ENCODE data around the gene CD22.

The CD22 gene

DNA sequence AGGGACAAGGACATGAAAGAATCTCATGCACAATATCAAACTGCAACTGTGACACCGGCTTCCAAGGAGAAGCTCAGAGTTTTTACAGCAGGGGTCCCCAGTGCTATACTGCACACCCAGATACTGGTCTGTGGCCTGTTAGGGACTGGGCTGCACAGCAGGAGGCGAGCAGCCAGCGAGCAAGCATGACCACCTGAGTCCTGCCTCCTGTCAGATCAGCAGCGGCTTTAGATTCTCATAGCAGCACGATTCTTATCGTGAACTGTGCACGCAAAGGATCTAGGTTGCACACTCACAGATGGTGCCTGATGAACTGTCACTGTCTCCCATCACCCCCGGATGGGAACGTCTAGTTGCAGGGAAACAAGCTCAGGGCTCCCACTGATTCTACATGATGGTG lies 13.1 kb upstream of the CD22 start:
- DNase-seq: no peak

DNA sequence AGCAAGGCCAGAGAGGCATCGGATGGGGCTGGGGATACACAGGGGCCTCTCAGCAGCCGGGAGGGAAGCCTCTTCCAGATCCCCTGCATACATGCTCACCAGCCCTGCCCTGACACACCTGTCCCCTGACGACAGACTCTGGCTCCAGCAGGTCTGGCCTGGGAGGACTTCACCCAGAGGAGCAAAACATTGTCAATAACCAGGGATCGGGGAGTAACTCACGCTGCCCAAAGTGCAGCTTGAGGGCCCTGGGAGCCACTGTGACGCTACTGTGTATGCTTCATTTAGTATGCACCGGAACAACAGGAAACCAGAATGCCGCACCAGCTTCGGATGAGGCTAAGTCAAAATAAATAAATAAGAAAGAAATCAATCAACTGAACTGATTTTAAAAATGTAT lies 12.4 kb upstream of the CD22 start:
- DNase-seq: peak; percentile 69

DNA sequence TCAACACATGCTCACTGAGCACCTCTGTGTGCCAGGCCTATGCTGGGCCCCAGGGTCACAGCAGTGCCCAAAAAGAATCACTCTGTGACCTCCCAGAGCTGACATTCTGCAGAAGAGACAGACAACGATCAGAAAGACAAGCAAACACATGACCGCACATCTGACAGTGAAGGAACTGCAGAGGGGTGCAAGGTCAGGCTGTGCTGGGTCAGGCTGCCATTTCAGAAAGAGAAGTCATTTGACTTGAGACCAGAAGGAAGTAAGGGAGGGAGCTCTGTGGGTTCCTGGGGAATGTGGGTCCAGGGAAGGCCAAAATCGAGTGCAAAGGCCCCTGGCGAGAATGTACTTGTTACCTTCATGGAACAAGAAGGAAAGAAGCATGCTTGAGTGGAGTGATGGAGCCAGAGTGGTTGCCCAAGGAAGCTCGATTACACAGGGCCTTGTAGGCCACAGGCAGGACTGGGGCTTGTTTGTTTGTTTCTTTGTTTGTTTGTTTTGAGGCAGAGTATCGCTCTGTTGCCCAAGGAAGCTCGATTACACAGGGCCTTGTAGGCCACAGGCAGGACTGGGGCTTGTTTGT lies 11.4 kb upstream of the CD22 start:
- no peak for DNase-seq

DNA sequence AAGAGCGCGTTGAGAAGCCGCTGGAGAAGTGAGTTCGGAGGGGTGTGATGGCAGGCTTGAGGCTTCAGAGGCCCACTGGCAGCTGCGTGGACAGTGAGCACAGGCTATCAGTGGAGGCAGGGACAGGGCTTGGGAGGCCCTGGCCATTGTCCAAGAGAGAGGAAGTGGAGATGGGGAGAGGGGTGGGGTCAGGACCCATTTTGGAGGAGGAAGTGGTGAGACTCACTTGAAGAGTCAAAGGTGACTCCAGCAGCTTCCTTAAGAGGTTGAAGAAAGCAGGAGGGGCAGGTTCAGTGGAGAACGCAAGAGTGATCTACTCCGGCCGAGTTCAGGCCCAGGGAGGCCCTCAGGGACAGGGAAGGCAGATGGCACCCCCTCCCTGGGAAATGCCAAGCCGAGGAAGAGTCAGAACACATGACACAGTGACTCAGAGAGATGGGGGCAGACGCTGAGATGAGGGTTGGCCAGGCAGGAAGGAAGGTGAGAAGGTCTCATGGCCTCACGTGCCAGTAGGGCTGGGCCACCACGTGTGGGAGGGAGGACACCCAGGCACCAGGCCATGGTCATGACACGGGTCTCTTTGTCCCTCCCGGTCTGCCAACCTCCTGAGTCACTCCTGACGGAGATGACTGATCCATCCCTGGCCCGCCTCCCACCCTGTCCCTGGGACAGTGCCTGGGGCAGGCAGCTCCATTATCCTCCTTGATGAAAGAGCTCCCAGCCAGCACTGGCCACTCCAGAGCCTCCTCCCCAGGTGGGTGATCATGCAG lies 10.1 kb upstream of the CD22 start:
- no peak for DNase-seq

DNA sequence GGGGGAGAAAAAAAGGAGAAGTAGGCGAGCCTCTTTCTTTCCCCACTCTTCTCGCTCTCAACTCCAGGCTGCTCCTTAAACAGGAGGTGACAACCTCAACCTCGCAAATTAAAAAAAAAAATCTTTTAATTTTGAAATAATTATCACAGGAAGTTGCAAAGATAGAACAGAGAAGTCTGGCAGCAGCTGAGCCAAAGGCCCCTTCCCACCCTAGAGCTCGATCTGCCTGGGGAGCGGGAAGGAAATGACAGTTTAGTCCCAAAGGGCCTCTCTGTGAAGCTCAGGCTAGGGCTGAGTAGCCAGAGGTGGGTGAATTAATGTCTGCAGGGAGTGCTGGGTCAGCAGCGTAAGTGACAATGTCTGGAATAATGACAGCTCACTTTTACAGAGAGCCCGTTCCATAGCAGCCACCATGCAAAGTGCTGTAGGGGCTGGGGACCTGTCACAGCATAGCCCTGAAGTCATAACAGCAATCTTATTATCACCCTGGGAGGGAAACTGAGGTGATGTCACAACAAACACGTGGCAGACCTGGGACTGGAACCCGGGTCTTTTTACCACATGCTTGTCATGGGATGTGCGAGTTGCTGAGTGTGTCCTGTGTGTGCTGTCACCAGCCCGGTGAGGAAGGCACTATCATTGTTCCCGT lies 8.8 kb upstream of the CD22 start:
- no peak for DNase-seq

DNA sequence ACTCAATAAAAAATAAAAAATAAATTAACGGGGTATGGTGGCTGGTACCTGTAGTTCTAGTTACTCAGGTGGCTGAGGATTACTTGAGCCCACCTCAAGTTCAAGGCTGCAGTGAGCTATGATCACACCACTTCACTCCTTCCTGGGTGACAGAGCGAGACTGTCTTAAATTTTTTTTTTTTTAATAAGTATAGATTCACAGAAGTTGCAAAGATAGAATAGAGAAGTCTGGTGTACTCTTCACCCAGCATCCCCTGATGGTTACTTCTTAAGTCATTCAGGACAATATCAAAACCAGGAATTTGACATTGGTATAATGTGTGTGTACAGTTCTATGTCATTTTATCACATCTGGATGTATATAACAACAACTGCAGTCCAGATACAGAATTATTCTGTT lies 7.7 kb upstream of the CD22 start:
- no peak for DNase-seq

DNA sequence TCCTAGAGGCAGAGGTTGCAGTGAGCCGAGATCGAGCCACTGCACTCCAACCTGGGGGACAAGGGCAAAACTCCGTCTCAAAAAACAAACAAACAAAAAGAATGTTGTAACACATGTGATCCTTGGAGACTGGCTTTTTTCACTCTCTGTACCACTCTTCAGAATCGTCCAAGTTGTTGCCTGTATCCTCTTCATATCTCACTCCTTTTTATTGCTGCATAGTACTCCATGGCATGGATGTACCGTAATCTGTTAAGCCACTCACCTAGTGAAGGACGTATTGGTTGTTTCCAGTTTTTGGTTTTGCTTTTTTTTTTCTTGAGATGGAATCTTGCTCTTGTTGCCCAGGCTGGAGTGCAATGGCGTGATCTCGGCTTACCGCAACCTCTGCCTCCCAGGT lies 7.0 kb upstream of the CD22 start:
- DNase-seq: no peak

DNA sequence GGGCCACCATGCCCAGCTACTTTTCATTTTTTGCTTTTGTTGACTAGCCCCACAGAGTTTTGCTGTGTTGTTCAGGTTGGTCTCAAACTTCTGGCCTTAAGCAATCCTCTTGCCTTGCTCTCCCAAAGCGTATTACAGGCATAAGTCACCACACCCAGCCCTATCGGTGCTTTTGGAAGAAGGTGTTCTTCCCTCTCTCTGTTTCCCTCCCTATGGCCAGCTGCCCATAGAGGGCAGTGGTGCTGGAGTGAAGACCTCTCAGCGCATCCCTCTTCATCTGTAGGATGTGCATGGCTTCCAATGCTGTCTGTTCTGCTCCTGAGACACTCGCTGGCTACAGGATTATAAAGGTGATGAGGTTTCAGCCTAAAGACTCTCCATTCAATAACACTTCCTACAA lies 1.3 kb upstream of the CD22 start:
- DNase-seq: no peak

DNA sequence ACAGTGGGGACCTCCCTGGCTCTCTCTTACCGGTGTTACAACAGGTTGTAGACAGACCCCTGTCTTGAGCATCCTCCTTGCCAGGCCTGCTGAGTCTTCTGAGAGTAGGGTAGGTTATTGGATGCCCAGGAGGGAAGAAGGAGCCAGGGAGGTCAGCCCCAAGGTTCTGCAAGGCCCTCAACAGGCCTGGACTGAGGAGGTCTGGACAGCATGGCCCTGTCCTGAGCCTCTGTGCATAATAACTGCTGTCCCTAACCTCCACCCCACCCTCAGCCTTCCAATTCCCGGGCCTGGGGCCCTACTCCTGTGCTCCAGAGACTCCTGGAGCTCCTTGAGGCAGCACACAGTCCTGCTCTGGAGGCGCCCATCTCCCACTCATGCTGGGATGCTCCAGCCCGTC lies 336 bp downstream of the CD22 start:
- DNase-seq: no peak

DNA sequence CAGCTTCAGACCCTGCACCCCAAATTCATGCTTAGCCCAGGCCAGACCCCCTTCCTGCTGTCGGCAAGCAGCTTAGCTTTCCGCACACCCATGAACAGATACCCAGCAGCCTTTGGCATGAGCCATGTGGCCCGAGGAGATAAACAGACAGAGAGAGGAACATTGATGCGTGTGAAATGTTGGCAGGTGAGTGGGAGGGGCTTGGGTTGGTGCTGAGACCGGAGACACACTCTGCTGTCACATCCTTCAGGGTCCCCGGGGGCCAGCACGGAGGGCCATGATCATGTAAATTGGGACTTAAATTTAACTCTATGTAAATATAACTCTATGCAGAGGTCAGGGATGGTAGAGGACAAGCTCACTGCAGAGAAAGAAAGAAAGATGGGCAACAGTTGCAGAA lies 1.5 kb downstream of the CD22 start:
- DNase-seq: no peak

DNA sequence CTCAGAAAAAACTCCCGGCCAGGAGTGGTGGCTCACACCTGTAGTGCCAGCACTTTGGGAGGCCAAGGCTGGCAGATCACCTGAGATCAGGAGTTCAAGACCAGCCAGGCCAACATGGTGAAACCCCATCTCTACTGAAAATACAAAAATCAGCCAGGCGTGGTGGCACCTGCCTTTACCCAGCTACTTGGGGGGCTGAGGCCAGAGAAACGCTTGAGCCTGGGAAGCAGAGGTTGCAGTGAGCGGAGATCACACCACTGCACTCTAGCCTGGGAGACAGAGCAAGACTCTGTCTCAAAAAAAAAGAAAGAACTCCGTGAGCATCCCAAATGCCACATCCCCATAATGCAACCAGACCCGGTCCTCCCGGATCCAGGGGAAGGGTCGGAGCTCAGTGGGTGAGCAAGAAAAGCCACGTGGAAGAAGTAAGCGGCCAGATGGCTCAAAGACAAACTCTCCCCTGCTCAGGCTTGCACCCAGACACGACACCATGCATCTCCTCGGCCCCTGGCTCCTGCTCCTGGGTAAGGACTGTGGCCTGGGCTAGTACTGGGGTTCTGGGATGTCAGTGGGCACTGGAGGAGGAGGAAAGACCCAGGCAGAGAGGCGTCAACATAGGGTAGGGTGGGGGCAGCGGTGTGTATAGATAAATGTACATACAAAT lies 2.7 kb downstream of the CD22 start:
- no peak for DNase-seq

DNA sequence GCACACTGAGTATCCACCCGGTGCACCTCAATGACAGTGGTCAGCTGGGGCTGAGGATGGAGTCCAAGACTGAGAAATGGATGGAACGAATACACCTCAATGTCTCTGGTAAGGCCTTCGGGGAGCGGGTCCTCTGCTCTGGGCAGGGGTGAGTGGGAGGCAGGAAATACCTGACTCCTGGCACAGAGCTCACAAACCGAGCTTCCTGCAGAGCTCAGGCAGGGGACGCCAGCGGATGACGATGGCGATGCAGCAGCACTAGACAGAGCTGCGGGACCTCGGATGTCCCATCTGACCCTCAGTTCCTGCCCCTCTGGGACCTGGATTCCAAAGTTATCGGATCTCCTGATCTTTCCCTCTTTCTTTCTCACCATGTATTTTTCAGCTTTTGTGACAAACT lies 3.8 kb downstream of the CD22 start:
- DNase-seq: no peak

DNA sequence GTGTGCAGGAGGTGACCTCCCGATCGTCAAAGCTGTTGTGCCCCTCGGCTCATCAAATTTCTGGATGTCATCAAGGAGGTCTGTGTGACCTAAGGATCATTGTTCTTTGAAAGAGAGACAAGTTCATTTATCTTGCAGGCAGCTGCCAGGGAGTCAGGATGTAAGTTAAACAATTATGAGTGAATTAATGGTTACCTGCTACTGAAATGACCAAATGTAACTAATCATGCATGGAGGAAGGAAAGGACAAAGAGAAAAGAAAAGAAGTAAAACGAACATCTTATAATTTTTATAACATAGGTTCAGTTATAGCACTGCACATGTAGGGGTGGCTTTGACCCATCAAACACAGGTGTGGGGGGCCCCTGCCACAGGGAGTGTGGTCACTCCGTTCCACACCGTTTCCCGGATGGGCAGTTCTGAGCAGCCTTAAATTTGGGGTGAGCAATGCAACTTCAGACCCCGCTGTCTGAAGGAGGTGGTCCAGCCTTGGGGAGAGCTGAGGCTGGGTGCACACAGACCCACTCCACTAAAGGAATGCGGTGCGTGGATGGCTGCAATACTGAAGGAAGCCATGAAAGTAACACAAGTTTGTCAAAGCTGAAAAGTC lies 5.3 kb downstream of the CD22 start:
- no peak for DNase-seq

DNA sequence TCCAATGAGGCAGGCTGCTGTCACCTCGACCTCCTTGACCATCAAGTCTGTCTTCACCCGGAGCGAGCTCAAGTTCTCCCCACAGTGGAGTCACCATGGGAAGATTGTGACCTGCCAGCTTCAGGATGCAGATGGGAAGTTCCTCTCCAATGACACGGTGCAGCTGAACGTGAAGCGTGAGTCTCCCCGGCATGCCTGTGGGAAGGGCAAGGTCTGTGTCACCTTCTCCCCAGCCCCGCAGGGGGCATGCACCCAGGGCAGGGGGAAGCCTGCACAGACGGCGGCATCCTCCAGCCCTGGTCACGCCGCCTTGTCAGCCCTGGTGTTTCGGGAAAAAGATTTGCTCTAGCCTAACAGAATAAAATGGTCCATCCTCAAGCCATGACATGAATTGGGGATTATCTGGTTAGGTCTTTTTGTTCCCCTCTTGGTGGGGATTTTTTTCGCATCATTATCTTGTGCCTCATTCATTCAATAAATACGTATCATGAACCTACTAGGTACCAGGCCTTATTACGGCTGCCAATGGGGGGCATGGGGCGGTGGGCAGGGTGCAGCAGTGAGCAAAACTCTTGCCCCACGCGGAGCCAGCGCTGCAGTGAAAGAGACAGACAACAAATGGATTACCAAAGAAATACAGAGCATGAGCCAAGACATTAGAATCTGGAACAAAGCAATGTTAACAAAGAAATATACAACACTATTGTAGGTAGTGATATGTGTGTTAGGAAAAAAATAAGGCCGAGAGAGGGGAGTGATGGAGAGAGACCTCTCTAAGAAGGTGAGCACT lies 7.4 kb downstream of the CD22 start:
- no peak for DNase-seq

DNA sequence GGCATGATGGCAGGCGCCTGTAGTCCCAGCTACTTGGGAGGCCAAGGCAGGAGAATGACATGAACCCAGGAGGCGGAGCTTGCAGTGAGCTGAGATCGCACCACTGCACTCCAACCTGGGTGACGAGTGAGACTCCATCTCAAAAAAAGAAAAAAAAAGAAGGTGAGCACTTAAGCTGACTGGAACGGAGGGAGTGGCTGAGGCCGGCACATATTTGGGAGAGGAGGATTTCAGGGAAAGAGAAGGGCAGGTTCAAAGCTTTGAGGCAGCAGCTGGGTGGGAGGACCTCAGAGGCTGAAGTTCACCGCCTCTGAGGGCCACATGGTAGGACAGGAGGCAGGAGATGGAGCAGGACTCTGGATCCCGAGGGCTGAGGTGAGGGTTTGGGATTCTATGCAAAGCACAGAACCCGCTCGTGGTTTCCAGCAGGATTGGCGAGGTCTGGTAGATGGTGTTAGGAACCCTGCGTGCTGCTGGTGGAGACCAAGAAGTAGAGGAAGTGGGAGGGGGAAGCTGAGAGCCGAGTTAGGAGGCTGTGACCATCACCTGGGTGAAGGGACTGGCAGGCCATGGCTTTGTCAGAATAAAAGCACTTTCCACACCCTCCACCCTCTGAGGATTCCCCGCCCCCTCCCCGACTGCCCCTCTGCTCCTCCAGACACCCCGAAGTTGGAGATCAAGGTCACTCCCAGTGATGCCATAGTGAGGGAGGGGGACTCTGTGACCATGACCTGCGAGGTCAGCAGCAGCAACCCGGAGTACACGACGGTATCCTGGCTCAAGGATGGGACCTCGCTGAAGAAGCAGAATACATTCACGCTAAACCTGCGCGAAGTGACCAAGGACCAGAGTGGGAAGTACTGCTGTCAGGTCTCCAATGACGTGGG lies 8.4 kb downstream of the CD22 start:
- DNase-seq: no peak

DNA sequence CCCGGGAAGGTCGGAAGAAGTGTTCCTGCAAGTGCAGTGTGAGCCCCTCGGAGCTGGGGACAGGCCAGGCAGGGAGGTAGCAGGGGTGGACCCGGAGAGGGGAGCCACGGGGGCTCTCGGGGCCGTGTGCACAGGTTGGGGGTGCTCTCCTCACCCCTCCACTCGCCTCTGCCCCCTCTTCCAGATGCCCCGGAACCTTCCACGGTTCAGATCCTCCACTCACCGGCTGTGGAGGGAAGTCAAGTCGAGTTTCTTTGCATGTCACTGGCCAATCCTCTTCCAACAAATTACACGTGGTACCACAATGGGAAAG lies 9.0 kb downstream of the CD22 start:
- DNase-seq: no peak

DNA sequence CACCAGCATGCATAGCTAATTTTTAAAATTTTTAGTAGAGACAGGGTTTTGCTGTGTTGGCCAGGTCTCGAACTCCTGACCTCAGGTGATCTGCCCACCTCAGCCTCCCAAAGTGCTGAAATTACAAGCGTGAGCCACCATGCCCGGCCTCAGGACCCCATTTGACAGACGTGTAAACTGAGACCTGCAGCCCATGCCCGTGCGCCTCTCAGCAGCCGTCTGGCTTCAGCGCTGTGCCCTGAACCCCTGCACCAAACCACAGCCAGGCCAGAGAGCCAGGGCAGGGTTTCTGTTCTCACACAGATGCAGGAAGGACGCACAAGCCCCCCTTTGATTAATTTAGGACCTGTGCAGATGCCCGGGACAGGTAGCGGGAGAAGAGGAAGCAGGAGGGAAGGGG lies 11.4 kb downstream of the CD22 start:
- no peak for DNase-seq

DNA sequence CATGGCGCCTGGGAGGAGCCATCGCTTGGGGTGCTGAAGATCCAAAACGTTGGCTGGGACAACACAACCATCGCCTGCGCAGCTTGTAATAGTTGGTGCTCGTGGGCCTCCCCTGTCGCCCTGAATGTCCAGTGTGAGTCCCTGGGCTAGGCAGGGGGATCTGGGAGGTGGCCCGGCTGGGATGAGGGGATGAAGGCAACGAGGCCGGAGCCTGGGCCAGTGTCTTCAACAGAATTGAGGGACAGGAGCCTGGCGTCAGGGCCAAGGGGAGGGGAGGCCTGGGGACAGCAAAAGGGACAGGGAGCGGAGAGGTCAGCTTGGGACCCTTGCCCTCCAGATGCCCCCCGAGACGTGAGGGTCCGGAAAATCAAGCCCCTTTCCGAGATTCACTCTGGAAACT lies 12.0 kb downstream of the CD22 start:
- DNase-seq: no peak

DNA sequence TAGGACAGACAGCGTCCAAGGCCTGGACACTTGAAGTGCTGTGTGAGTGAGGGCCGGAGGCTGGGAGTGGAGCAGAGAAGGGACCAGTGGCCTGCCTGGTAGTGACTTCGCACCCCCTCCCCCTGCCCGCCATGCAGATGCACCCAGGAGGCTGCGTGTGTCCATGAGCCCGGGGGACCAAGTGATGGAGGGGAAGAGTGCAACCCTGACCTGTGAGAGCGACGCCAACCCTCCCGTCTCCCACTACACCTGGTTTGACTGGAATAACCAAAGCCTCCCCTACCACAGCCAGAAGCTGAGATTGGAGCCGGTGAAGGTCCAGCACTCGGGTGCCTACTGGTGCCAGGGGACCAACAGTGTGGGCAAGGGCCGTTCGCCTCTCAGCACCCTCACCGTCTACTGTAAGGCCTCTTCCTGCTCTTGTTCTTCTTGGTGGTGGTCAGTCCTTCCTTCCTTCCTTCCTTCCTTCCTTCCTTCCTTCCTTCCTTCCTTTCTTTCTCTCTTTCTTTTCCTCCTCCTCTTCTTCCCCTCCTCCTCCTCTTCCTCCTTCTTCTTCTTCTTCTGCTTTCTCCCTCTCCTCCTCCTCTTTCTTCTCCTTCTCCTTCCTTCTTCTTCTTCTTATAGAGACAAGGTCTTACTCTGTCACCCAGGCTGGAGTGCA lies 12.7 kb downstream of the CD22 start:
- no peak for DNase-seq

DNA sequence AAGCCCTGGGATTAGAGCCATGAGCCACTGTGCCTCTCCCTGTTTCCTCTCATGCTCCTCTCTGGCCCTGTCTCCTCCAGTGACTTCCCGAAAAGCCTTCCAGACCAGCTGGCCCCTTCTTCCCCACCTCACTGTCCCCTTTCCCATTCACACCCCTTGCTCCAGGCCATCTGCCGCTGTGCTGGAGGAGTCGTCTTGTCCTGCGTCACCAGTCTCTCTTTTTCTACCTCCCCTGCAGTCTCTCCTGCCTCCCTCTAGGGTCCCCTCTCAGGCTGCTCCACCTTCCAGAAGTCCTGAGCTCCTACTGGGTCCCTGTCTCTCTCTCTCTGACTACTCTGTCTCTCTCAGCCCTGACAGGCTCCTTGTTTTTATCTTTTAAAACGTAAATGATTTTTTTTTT lies 13.4 kb downstream of the CD22 start:
- DNase-seq: no peak

DNA sequence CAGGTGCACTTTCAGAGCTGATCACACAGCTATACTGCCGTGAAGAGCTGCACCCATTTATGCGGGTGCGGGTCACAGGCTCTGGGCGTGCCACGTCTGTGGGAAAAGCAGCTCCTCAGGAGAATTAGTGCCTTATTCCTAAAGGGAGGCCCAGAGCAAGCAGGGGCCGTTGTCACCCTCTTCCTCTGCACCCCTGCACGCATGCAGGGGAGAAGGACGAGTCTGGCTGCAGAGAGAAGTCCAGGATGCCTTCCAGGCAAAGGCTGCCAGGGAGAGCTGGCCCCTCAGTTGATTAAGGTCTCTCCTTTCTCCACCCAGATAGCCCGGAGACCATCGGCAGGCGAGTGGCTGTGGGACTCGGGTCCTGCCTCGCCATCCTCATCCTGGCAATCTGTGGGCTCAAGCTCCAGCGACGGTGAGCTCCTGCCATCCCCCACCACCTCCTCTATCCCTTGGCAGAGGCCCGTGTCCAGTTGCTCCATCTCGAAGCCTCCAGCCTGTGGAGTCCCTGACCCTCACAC lies 15.6 kb downstream of the CD22 start:
- DNase-seq: no peak
